K562 (cell line): ENCODE data around the gene TMEM72. TPM values are rescaled to one million over a fixed set of nuclear protein-coding genes. Genes with fewer than 3 reads are reported as not detected.

Experiments
- CCAR2 ChIP-seq: fragments of 200-400 bp; formaldehyde crosslinking; IDR thresholded peaks from 2 replicates; pipeline ENCODE4 v1.6.1; 2017; ENCODE audit warnings: mild to moderate bottlenecking, low read depth, low read length
- ELF4 ChIP-seq: fragments of 450-650 bp; formaldehyde crosslinking; IDR thresholded peaks from 2 replicates; pipeline ENCODE4 v1.4.0; 2022; ENCODE audit warnings: missing genetic modification characterization
- FOSL1 ChIP-seq: fragments of 200-800 bp; sonication (Bioruptor generic); conservative IDR thresholded peaks from 2 replicates; pipeline ENCODE4 v1.6.1; 2016; ENCODE audit warnings: missing genetic modification characterization, missing compliant biosample characterization
- HNRNPUL1 ChIP-seq: fragments of 200-400 bp; formaldehyde crosslinking; IDR thresholded peaks from 2 replicates; pipeline ENCODE4 v1.6.1; 2017; ENCODE audit warnings: low read length
- HOXB6 ChIP-seq: fragments of 250-450 bp; sonication (Bioruptor Pico); IDR thresholded peaks from 2 replicates; pipeline ENCODE4 v1.5.1; 2022; ENCODE audit warnings: mild to moderate bottlenecking, borderline replicate concordance
- NCOA1 ChIP-seq: fragments of 450-650 bp; IDR thresholded peaks from 2 replicates; pipeline ENCODE4 v1.6.1; 2016; ENCODE audit warnings: low read depth
- RBM14 ChIP-seq: fragments of 200-400 bp; formaldehyde crosslinking; IDR thresholded peaks from 2 replicates; pipeline ENCODE4 v1.6.1; 2018; ENCODE audit warnings: low read depth, mild to moderate bottlenecking, low read length, moderate library complexity, borderline replicate concordance; ENCODE audit not compliant: insufficient read depth
- ZNF766 ChIP-seq: fragments of 200-800 bp; sonication (Bioruptor generic); conservative IDR thresholded peaks from 2 replicates; pipeline ENCODE4 v1.6.1; 2016; ENCODE audit warnings: missing genetic modification characterization, missing compliant biosample characterization
- polyA plus RNA-seq, 8 experiments: library from polyadenylated mRNA; depleted of rRNA in 4 of 8; stranded (reverse) in 5 of 8; unstranded in 3 of 8; fragments of >200 nt; fragmentation: Nextera tagmentation in 2 of 8; fragmentation: Illumina TruSeq in 1 of 8; extraction: Ambion mirVana in 2 of 8; extraction: Trizol in 1 of 8; gene quantifications; 2 replicates each; pipeline versions ENCODE4 v1.2.1 to v1.2.3, GENCODE V29; 2011 to 2014; ENCODE audit warnings: inconsistent platforms in 1 of 8, missing spikeins in 1 of 8
- total RNA-seq, 7 experiments: library from RNA; depleted of rRNA in 6 of 7; stranded (reverse); fragments of >200 nt in 6 of 7; fragmentation: Illumina TruSeq in 2 of 7; extraction: Trizol in 2 of 7; gene quantifications; 2 replicates each; pipeline versions ENCODE4 v1.2.1 to v1.2.3, GENCODE V29; 2011 to 2021; ENCODE audit warnings: low replicate concordance in 1 of 7
- TF ChIP-seq, protein P1 (sequence below): sonication (generic); formaldehyde crosslinking; IDR thresholded peaks from 2 replicates; pipeline ENCODE4 v1.8.0; 2023; ENCODE audit warnings: mild to moderate bottlenecking, missing genetic modification reagents
- TF ChIP-seq, protein P2 (sequence below): fragments of 250-450 bp; sonication (Bioruptor Pico); IDR thresholded peaks from 2 replicates; pipeline ENCODE4 v1.8.0; 2022; ENCODE audit warnings: moderate library complexity, mild to moderate bottlenecking, inconsistent platforms
- TF ChIP-seq, protein P3 (sequence below): fragments of 450-650 bp; formaldehyde crosslinking; conservative IDR thresholded peaks from 2 replicates; pipeline ENCODE4 v1.4.0; 2022; ENCODE audit warnings: mild to moderate bottlenecking, missing genetic modification characterization

The TMEM72 gene
- total and polyA plus RNA-seq, 9 of the 15 experiments (the other 6 are each of a cell fraction or from before 2014, with no cell fraction given), result not detected

DNA sequence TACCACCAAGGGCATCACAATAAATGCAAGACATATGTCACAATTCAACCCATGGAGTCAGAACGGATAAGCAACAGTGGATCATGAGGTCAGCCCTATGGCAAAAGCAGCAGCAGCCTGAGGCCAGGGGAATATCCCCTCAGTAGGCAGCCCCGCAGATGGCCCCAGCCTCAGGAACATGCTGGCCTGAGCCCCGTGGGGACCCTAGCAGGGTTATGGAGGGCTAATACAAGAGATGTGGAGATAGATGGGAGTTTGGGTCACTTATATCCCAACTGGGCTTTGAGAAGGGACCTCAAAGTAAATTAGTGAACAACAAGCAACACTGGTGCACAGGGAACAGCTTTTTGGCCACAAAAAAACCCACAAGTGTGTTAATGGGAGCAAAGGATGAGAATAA lies 9.1 kb downstream of the TMEM72 start (continued):
- TF ChIP-seq, protein P1, sequence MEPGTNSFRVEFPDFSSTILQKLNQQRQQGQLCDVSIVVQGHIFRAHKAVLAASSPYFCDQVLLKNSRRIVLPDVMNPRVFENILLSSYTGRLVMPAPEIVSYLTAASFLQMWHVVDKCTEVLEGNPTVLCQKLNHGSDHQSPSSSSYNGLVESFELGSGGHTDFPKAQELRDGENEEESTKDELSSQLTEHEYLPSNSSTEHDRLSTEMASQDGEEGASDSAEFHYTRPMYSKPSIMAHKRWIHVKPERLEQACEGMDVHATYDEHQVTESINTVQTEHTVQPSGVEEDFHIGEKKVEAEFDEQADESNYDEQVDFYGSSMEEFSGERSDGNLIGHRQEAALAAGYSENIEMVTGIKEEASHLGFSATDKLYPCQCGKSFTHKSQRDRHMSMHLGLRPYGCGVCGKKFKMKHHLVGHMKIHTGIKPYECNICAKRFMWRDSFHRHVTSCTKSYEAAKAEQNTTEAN, result no peak
- TF ChIP-seq HOXB6, result no peak
- TF ChIP-seq FOSL1 (tag), result no peak
- TF ChIP-seq, protein P2, sequence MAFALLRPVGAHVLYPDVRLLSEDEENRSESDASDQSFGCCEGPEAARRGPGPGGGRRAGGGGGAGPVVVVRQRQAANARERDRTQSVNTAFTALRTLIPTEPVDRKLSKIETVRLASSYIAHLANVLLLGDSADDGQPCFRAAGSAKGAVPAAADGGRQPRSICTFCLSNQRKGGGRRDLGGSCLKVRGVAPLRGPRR (CRISPR knock-in tag), result no peak
- TF ChIP-seq, protein P3, sequence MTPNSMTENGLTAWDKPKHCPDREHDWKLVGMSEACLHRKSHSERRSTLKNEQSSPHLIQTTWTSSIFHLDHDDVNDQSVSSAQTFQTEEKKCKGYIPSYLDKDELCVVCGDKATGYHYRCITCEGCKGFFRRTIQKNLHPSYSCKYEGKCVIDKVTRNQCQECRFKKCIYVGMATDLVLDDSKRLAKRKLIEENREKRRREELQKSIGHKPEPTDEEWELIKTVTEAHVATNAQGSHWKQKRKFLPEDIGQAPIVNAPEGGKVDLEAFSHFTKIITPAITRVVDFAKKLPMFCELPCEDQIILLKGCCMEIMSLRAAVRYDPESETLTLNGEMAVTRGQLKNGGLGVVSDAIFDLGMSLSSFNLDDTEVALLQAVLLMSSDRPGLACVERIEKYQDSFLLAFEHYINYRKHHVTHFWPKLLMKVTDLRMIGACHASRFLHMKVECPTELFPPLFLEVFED (CRISPR knock-in tag), result no peak
- TF ChIP-seq ZNF766 (CRISPR knock-in tag), result no peak
- TF ChIP-seq CCAR2, result no peak
- no peak for TF ChIP-seq ELF4 (CRISPR knock-in tag)
- no peak for TF ChIP-seq NCOA1
- no peak for TF ChIP-seq RBM14
- TF ChIP-seq HNRNPUL1, result no peak
